ENCODE data around the gene SCIN. TPM values are rescaled to one million over a fixed set of nuclear protein-coding genes. Genes with fewer than 3 reads are reported as not detected.

Gene SCIN
- total and polyA plus RNA-seq, 7 donors: 0.08 to 0.17 (median 0.13) TPM; not detected in 3

DNA sequence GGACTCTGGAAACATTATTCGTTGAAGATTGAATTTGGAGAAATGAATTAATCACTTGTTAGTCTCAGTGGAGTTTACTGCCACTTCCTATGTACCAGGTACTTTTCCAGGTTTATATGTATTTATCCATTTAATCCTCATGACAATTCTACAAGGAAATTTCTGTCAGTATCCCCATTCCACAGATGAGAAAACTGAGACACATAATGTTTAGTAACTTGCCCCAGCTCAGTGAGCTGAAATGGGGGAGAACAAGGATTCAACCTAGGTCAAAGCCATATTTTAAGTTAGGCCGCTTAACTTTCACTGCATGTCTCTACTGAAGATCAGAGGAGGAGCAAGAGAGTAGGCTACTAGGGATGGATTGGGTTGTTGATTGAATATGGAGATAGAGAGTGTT lies 4.6 kb upstream of the SCIN start:
- Histone ChIP-seq H3K36me3 (ENCODE audit: insufficient read depth in 1 of 2, low read depth in 1 of 2) (no peaks in the 10 kb centered on the region), H3K4me1 (peaks cover 8% of the 10 kb centered on the region), H3K27ac (no peak overlapping the region), H3K9me3 (no peaks in the 10 kb centered on the region), H3K27me3 (ENCODE audit: insufficient read depth in 3 of 3, low read length in 2 of 3) (peaks cover 0 to 28% (median 1%) of the 10 kb centered on the region in 3 donors), H3K4me3 (no peak overlapping the region)
- intact Hi-C loops (cut with DNase I): no loop called here
- TF ChIP-seq, protein P1, sequence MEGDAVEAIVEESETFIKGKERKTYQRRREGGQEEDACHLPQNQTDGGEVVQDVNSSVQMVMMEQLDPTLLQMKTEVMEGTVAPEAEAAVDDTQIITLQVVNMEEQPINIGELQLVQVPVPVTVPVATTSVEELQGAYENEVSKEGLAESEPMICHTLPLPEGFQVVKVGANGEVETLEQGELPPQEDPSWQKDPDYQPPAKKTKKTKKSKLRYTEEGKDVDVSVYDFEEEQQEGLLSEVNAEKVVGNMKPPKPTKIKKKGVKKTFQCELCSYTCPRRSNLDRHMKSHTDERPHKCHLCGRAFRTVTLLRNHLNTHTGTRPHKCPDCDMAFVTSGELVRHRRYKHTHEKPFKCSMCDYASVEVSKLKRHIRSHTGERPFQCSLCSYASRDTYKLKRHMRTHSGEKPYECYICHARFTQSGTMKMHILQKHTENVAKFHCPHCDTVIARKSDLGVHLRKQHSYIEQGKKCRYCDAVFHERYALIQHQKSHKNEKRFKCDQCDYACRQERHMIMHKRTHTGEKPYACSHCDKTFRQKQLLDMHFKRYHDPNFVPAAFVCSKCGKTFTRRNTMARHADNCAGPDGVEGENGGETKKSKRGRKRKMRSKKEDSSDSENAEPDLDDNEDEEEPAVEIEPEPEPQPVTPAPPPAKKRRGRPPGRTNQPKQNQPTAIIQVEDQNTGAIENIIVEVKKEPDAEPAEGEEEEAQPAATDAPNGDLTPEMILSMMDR (IDR thresholded peaks at IDR 0.05): no peak
- no peak for ATAC-seq
- DNase-seq: no peak
- WGBS, 3 donors: 93 to 96% (median 94%) methylated on average over 2 of the region's 2 CpGs

- WGBS, 3 donors: 53 to 74% (median 60%) methylated on average over 1 of the region's 1 CpG
- no peak for ATAC-seq
- TF ChIP-seq, protein P1 (IDR thresholded peaks at IDR 0.05): no peak
These were observed 3.5 kb upstream of the SCIN start for GRCh38 chr7:12567015-12567414.

GRCh38 chr7:12569673-12570072 lies 847 bp upstream of the SCIN start:
- Histone ChIP-seq H3K27me3 (ENCODE audit: insufficient read depth in 3 of 3, low read length in 2 of 3) (peaks cover 0 to 36% (median 1%) of the 10 kb centered on the region in 3 donors), H3K4me3 (no peak overlapping the region), H3K4me1 (peaks cover 8% of the 10 kb centered on the region), H3K9me3 (no peaks in the 10 kb centered on the region), H3K36me3 (ENCODE audit: insufficient read depth in 1 of 2, low read depth in 1 of 2) (no peaks in the 10 kb centered on the region), H3K27ac (no peak overlapping the region)
- ATAC-seq (no peak), DNase-seq (no peak)
- intact Hi-C loops (cut with DNase I): no loop called here
- TF ChIP-seq, protein P1 (IDR thresholded peaks at IDR 0.05): no peak
- WGBS, 3 donors: 22 to 40% (median 27%) methylated on average over 5 of the region's 5 CpGs

More at GRCh38 chr7:12567015-12567414, 3.5 kb upstream of the SCIN start:
- H3K9me3 ChIP-seq: no peaks in the 10 kb centered on the region
- H3K27ac ChIP-seq: no peak overlapping the region
- intact Hi-C loops (cut with DNase I): no loop called here
- no peak overlapping the region for H3K4me3 ChIP-seq
- peaks cover 0 to 36% (median 1%) of the 10 kb centered on the region in 3 donors for H3K27me3 ChIP-seq (ENCODE audit: insufficient read depth in 3 of 3, low read length in 2 of 3)
- peaks cover 8% of the 10 kb centered on the region for H3K4me1 ChIP-seq
- no peak for DNase-seq
- no peaks in the 10 kb centered on the region for H3K36me3 ChIP-seq (ENCODE audit: insufficient read depth in 1 of 2, low read depth in 1 of 2)

GRCh38 chr7:12570168-12570533 lies 369 bp upstream of the SCIN start:
- intact Hi-C loops (cut with DNase I): no loop called here
- 5 to 6% (median 5%) methylated on average over 10 of the region's 10 CpGs for WGBS, 3 donors
- H3K4me3 ChIP-seq: peak overlapping the region; percentile 52
- H3K9me3 ChIP-seq: no peaks in the 10 kb centered on the region
- ATAC-seq: peak in 1 of 4 donors; percentile 42
- peaks cover 8% of the 10 kb centered on the region for H3K4me1 ChIP-seq
- TF ChIP-seq, protein P1 (IDR thresholded peaks at IDR 0.05): no peak
- no peak for DNase-seq
- H3K36me3 ChIP-seq (ENCODE audit: insufficient read depth in 1 of 2, low read depth in 1 of 2): no peaks in the 10 kb centered on the region
- H3K27ac ChIP-seq: no peak overlapping the region
- H3K27me3 ChIP-seq (ENCODE audit: insufficient read depth in 3 of 3, low read length in 2 of 3): peaks cover 0 to 36% (median 1%) of the 10 kb centered on the region in 3 donors

GRCh38 chr7:12571691-12572090 lies 1.2 kb downstream of the SCIN start:
- no peaks in the 10 kb centered on the region for H3K36me3 ChIP-seq (ENCODE audit: insufficient read depth in 1 of 2, low read depth in 1 of 2)
- no peak for ATAC-seq
- no peak overlapping the region for H3K27ac ChIP-seq
- WGBS, 3 donors: 76 to 80% (median 79%) methylated on average over 5 of the region's 5 CpGs
- intact Hi-C loops (cut with DNase I): no loop called here
- TF ChIP-seq, protein P1 (IDR thresholded peaks at IDR 0.05): no peak
- H3K4me3 ChIP-seq: no peak overlapping the region
- H3K9me3 ChIP-seq: no peaks in the 10 kb centered on the region
- no peak for DNase-seq
- H3K27me3 ChIP-seq (ENCODE audit: insufficient read depth in 3 of 3, low read length in 2 of 3): peaks cover 0 to 31% (median under 1%) of the 10 kb centered on the region in 3 donors
- peaks cover 8% of the 10 kb centered on the region for H3K4me1 ChIP-seq
